H1 (cell line): ENCODE measurements around the gene CUL1. TPM values are rescaled to one million over a fixed set of nuclear protein-coding genes. Genes with fewer than 3 reads are reported as not detected.

Experiments used
- CTCF ChIA-PET: fragments of 300-600 bp; sonication (Branson Sonifier 250); formaldehyde crosslinking; loops from one replicate; lab custom pipeline; 2021; ENCODE audit not compliant: partially characterized antibody; lab: Charles Lee
- POLR2A ChIA-PET: fragments of 300-600 bp; sonication (Branson Sonifier 250); formaldehyde crosslinking; loops from one replicate; lab custom pipeline; 2021; ENCODE audit warnings: inconsistent platforms; ENCODE audit not compliant: partially characterized antibody; lab: Charles Lee
- DNase-seq, 2 experiments: peaks; one replicate each; pipeline versions ENCODE4 v3.0.0 to v3.0.0-alpha.2; 2010 to 2022; ENCODE audit warnings: low spot score in 2 of 2, low read depth in 1 of 2, mixed read lengths in 1 of 2
- FAIRE-seq: peaks from 2 replicates; lab custom pipeline; 2011; peaks lifted over from hg19 to GRCh38; lab: Jason Lieb, UNC
- H2AFZ ChIP-seq: 2 replicates; pipeline ENCODE4 v1.8.1; 2012; ENCODE audit warnings: low read length, inconsistent platforms
- H2AK5ac ChIP-seq: 2 replicates; pipeline ENCODE4 v1.6.1; 2013; ENCODE audit warnings: low read depth, low read length
- H2BK120ac ChIP-seq: replicated peaks from 2 replicates; pipeline ENCODE3; 2013; ENCODE audit warnings: low read depth, low read length, inconsistent platforms
- H2BK12ac ChIP-seq: 2 replicates; pipeline ENCODE4 v1.6.1; 2013; ENCODE audit warnings: low read depth, low read length
- H2BK15ac ChIP-seq: 2 replicates; pipeline ENCODE4 v1.6.1; 2013; ENCODE audit warnings: low read length
- H2BK20ac ChIP-seq: 2 replicates; pipeline ENCODE4 v1.6.1; 2013; ENCODE audit warnings: low read length
- H2BK5ac ChIP-seq: 2 replicates; pipeline ENCODE4 v1.6.1; 2013; ENCODE audit warnings: low read depth, low read length
- H3K14ac ChIP-seq: 2 replicates; pipeline ENCODE4 v1.6.1; 2013; ENCODE audit warnings: inconsistent platforms; ENCODE audit not compliant: insufficient read length
- H3K18ac ChIP-seq: 2 replicates; pipeline ENCODE4 v1.6.1; 2013; ENCODE audit warnings: low read length; ENCODE audit errors: extremely low read depth
- H3K23ac ChIP-seq: 2 replicates; pipeline ENCODE4 v1.6.1; 2013; ENCODE audit warnings: inconsistent platforms; ENCODE audit not compliant: insufficient read length
- H3K23me2 ChIP-seq: 2 replicates; pipeline ENCODE4 v1.6.1; 2013; ENCODE audit warnings: low read depth, low read length
- H3K27ac ChIP-seq: 2 replicates; pipeline ENCODE4 v1.6.1; 2011; ENCODE audit warnings: low read depth, low read length, inconsistent platforms
- H3K27me3 ChIP-seq, 4 experiments: replicated peaks in 1 of 4; 1 replicate in 1 of 4; 2 replicates in 3 of 4; pipeline versions ENCODE4 v1.6.1 to v1.8.1; 2011 to 2013; ENCODE audit warnings: low read length in 3 of 4, mild to moderate bottlenecking in 3 of 4, inconsistent platforms in 2 of 4, mixed read lengths in 2 of 4, moderate library complexity in 1 of 4; ENCODE audit not compliant: control insufficient read depth in 3 of 4, insufficient read depth in 3 of 4; ENCODE audit errors: extremely low read depth in 1 of 4
- H3K36me3 ChIP-seq, 4 experiments: 2 replicates each; pipeline versions ENCODE4 v1.6.1 to v1.8.1; 2011 to 2013; ENCODE audit warnings: mild to moderate bottlenecking in 4 of 4, low read length in 3 of 4, moderate library complexity in 2 of 4, control low read depth in 1 of 4, inconsistent platforms in 1 of 4; ENCODE audit not compliant: insufficient read depth in 4 of 4, control insufficient read depth in 2 of 4
- H3K4ac ChIP-seq: replicated peaks from 2 replicates; pipeline ENCODE3; 2013; ENCODE audit warnings: low read length, low read depth, mixed read lengths, inconsistent platforms; ENCODE audit not compliant: insufficient read length
- H3K4me1 ChIP-seq, 4 experiments: replicated peaks in 1 of 4; 1 replicate in 1 of 4; 2 replicates in 3 of 4; pipeline versions ENCODE4 v1.6.1 to v1.8.1; 2011 to 2013; ENCODE audit warnings: low read length in 3 of 4, inconsistent platforms in 2 of 4, mixed read lengths in 1 of 4; ENCODE audit not compliant: insufficient read depth in 4 of 4, control insufficient read depth in 3 of 4
- H3K4me2 ChIP-seq, 2 experiments: 2 replicates each; pipeline versions ENCODE4 v1.6.1 to v1.8.1; 2011 to 2013; ENCODE audit warnings: low read depth in 2 of 2, low read length in 2 of 2, control low read depth in 1 of 2, inconsistent platforms in 1 of 2, mild to moderate bottlenecking in 1 of 2; ENCODE audit not compliant: insufficient read depth in 1 of 2
- H3K4me3 ChIP-seq, 4 experiments: fragments of 200-600, 300-600 bp in 1 of 4; sonication (generic), shearing (Covaris generic), sonication (Bioruptor Twin) in 1 of 4; 2 replicates each; pipeline versions ENCODE4 v1.5.1 to v1.8.1; 2011 to 2016; ENCODE audit warnings: low read length in 4 of 4, low read depth in 3 of 4, control low read depth in 2 of 4, inconsistent platforms in 2 of 4, mild to moderate bottlenecking in 2 of 4, mixed read lengths in 1 of 4, moderate library complexity in 1 of 4; ENCODE audit not compliant: insufficient read depth in 2 of 4; ENCODE audit errors: extremely low read depth in 1 of 4
- H3K56ac ChIP-seq: replicated peaks from 2 replicates; pipeline ENCODE3; 2013; ENCODE audit warnings: low read depth, mild to moderate bottlenecking, mixed read lengths, low read length, inconsistent platforms; ENCODE audit not compliant: insufficient read length
- H3K79me1 ChIP-seq: 2 replicates; pipeline ENCODE4 v1.6.1; 2013; ENCODE audit warnings: low read depth, low read length, control low read depth
- H3K79me2 ChIP-seq, 2 experiments: 2 replicates each; pipeline versions ENCODE4 v1.6.1 to v1.8.1; 2012 to 2013; ENCODE audit warnings: low read length in 2 of 2, mild to moderate bottlenecking in 2 of 2, inconsistent platforms in 1 of 2; ENCODE audit not compliant: insufficient read depth in 2 of 2, control insufficient read depth in 1 of 2
- H3K9ac ChIP-seq, 4 experiments: replicated peaks in 1 of 4; 1 replicate in 1 of 4; 2 replicates in 3 of 4; pipeline versions ENCODE4 v1.6.1 to v1.8.1; 2011 to 2013; ENCODE audit warnings: low read depth in 3 of 4, low read length in 3 of 4, control low read depth in 2 of 4, mild to moderate bottlenecking in 2 of 4, moderate library complexity in 2 of 4, inconsistent platforms in 1 of 4; ENCODE audit errors: extremely low read depth in 1 of 4
- H3K9me3 ChIP-seq, 2 experiments: 2 replicates each; pipeline versions ENCODE4 v1.6.1 to v1.8.1; 2012 to 2013; ENCODE audit warnings: mild to moderate bottlenecking in 2 of 2, moderate library complexity in 2 of 2, control low read depth in 1 of 2, inconsistent platforms in 1 of 2, low read depth in 1 of 2, low read length in 1 of 2, mixed read lengths in 1 of 2; ENCODE audit not compliant: insufficient read depth in 2 of 2
- H4K20me1 ChIP-seq, 2 experiments: replicated peaks in 1 of 2; 2 replicates each; pipeline versions ENCODE3 to v1.8.1; 2011 to 2013; ENCODE audit warnings: inconsistent platforms in 2 of 2, low read length in 2 of 2, mild to moderate bottlenecking in 1 of 2; ENCODE audit not compliant: insufficient read depth in 2 of 2, control insufficient read depth in 1 of 2
- H4K5ac ChIP-seq: 2 replicates; pipeline ENCODE4 v1.6.1; 2013; ENCODE audit warnings: low read length, low read depth, mixed read lengths, inconsistent platforms; ENCODE audit not compliant: insufficient read length
- H4K8ac ChIP-seq: 2 replicates; pipeline ENCODE4 v1.8.0; 2013; ENCODE audit warnings: mild to moderate bottlenecking, moderate library complexity, low read length, inconsistent platforms; ENCODE audit not compliant: insufficient read depth; ENCODE audit errors: extremely low read depth
- H4K91ac ChIP-seq: replicated peaks from 2 replicates; pipeline ENCODE3; 2013; ENCODE audit warnings: low read length, mixed read lengths, inconsistent platforms; ENCODE audit not compliant: insufficient read length
- ATF3 ChIP-seq: IDR thresholded peaks from 2 replicates; pipeline ENCODE4 v1.6.1; 2011; ENCODE audit warnings: low read depth, mild to moderate bottlenecking, low read length; ENCODE audit not compliant: insufficient read depth
- CTBP2 ChIP-seq: IDR thresholded peaks from 2 replicates; pipeline ENCODE4 v1.7.0; 2011; ENCODE audit warnings: borderline replicate concordance, mild to moderate bottlenecking, moderate library complexity, mixed read lengths, low read length; ENCODE audit not compliant: insufficient read depth, insufficient read length
- EZH2 ChIP-seq: fragments of 200-600 bp; sonication (generic); IDR thresholded peaks from 2 replicates; pipeline ENCODE4 v1.7.1; 2012; ENCODE audit warnings: low read depth, mild to moderate bottlenecking, moderate library complexity, low read length, inconsistent platforms; ENCODE audit not compliant: severe bottlenecking
- RBBP5 ChIP-seq: IDR thresholded peaks from 2 replicates; pipeline ENCODE4 v1.7.1; 2012; ENCODE audit warnings: low read depth, mild to moderate bottlenecking, inconsistent platforms, low read length, moderate library complexity, borderline replicate concordance
- TCF12 ChIP-seq: IDR thresholded peaks from 2 replicates; pipeline ENCODE4 v1.6.1; 2011; ENCODE audit warnings: low read depth, mild to moderate bottlenecking, low read length
- YY1 ChIP-seq: IDR thresholded peaks from 2 replicates; pipeline ENCODE4 v1.6.1; 2011; ENCODE audit warnings: low read depth, mild to moderate bottlenecking, low read length
- WGBS, 2 experiments: shearing (Covaris generic) in 1 of 2; methylation state at CpG; one replicate each; pipeline versions ENCODE4 v1.1.6 to v1.1.7; 2013 to 2015; ENCODE audit warnings: low lambda C conversion rate in 2 of 2, mixed read lengths in 2 of 2, inconsistent platforms in 1 of 2, low coverage in 1 of 2, missing lambda C conversion rate in 1 of 2; ENCODE audit not compliant: insufficient replicate concordance in 2 of 2, insufficient coverage in 1 of 2, insufficient read length in 1 of 2; ENCODE audit errors: extremely low coverage in 1 of 2, missing lambda C conversion rate in 1 of 2; 5-methylcytosine and 5-hydroxymethylcytosine counted together
- polyA plus RNA-seq, 7 experiments: library from polyadenylated mRNA; depleted of rRNA in 3 of 7; stranded (reverse) in 5 of 7; unstranded in 2 of 7; fragments of >200 nt in 5 of 7; fragments of 200-250 nt in 2 of 7; gene quantifications; 1 replicate in 5 of 7; 2 replicates in 1 of 7; 4 replicates in 1 of 7; pipeline versions ENCODE4 v1.2.1 to v1.2.3, GENCODE V29; 2011 to 2013; ENCODE audit warnings: missing spikeins in 2 of 7, mixed read lengths in 2 of 7
- total RNA-seq: library from RNA; stranded (reverse); fragmentation: NEBNext Ultra II Directional; extraction: Animal tissue kit (Norgen Biotek cat#: 25700); gene quantifications from 2 replicates; pipeline ENCODE4 v1.2.1, GENCODE V29; 2021
- TF ChIP-seq, protein P1 (sequence below): IDR thresholded peaks from 2 replicates; pipeline ENCODE4 v1.6.1; 2011; ENCODE audit warnings: low read length, improper control_type of control experiment

The CUL1 gene
- total and polyA plus RNA-seq, 2 of the 8 experiments (the other 6 are each of a cell fraction or from before 2014, with no cell fraction given), result 33.0 to 77.3 TPM

DNA sequence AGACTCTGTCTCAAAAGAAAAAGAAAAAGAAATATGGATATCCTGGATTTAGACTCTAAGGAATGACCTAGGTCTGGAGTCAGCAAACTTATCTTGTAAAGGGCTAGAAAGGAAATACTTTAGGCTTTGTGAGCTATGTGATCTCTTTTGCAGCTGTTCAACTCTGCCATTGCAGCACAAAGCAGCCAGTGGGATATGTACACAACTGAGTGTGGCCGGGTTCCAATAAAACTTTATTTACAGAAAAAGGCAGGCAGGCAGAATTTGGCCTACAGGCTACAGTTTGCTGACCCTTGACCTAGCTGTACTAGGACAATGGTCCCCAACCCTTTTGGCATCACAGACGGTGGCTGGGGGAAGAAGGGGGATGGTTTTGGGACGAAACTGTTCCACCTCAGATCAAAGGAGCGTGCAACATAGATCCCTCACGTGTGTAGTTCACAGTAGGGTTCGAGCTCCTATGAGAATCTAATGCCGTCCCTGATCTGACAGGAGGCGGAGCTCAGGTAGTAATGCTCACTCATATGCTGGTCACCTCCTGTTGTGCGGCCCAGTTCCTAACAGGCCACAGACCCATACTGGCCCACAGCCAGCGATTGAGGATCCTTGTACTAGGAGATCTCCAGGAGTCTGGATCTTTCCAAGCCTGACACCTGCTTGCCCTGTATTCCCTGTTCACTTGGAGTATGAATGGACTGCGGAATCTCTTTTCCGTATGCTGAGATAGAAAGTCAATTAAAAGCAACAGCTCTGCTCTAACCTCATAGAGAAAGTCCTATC is 63.0 kb downstream of the CUL1 start:
- no peak for DNase-seq
- WGBS, 2 experiments, result 89% methylated on average over 12 of the region's 12 CpGs; no CpG with 5 or more reads in 1 of the 2 experiments
- TF ChIP-seq ATF3 (no peak), TCF12 (no peak), YY1 (no peak), CTBP2 (no peak), EZH2 (no peak), RBBP5 (no peak)
- TF ChIP-seq, protein P1, sequence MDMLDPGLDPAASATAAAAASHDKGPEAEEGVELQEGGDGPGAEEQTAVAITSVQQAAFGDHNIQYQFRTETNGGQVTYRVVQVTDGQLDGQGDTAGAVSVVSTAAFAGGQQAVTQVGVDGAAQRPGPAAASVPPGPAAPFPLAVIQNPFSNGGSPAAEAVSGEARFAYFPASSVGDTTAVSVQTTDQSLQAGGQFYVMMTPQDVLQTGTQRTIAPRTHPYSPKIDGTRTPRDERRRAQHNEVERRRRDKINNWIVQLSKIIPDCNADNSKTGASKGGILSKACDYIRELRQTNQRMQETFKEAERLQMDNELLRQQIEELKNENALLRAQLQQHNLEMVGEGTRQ, result no peak
- TF ChIP-seq, all 59 proteins: peak for 0
- no peak overlapping the region for H3K4ac ChIP-seq
- ChIA-PET CTCF (interaction anchor here (0.7 to 7.6 kb wide), 3 partner anchors 15 to 162 kb away, joined by 3 to 35 read pairs (median 3); no protein-coding TSS in a partner anchor), POLR2A (no interaction called here)
- H4K8ac ChIP-seq, result no peak overlapping the region
- no peaks in the 10 kb centered on the region for H3K79me2 ChIP-seq
- no peaks in the 10 kb centered on the region for H3K27me3 ChIP-seq
- no peak overlapping the region for H4K5ac ChIP-seq
- no peaks in the 10 kb centered on the region for H3K23me2 ChIP-seq
- H3K56ac ChIP-seq, result no peak overlapping the region
- H3K36me3 ChIP-seq, result peaks cover 2 to 26% (median 7%) of the 10 kb centered on the region in 4 experiments; a peak in 5 of 8 replicates
- no peak overlapping the region for H3K14ac ChIP-seq
- no peak overlapping the region for H2AFZ ChIP-seq
- no peak overlapping the region for H2BK12ac ChIP-seq
- H2BK15ac ChIP-seq, result no peak overlapping the region
- H2AK5ac ChIP-seq, result no peak overlapping the region
- H3K18ac ChIP-seq, result no peak overlapping the region
- H3K4me2 ChIP-seq, result no peak overlapping the region
- no peak overlapping the region for H3K27ac ChIP-seq
- no peak overlapping the region for H3K4me3 ChIP-seq
- no peaks in the 10 kb centered on the region for H3K4me1 ChIP-seq
- no peaks in the 10 kb centered on the region for H3K9me3 ChIP-seq
- H4K20me1 ChIP-seq, result no peaks in the 10 kb centered on the region
- no peak overlapping the region for H2BK5ac ChIP-seq
- no peak overlapping the region for H3K9ac ChIP-seq
- H3K79me1 ChIP-seq, result no peaks in the 10 kb centered on the region; the same call in 1 of the 2 replicates
- no peak overlapping the region for H3K23ac ChIP-seq
- H2BK20ac ChIP-seq, result no peak overlapping the region
- no peak for FAIRE-seq
- no peak overlapping the region for H2BK120ac ChIP-seq
- no peak overlapping the region for H4K91ac ChIP-seq
